BLaER1 treated with 17β-estradiol and CSF1 and Interleukin-3, amounts not matched to agents 10 nM and 100 nM (cell line): ENCODE results near the gene DOHH.

ENCODE experiments used
- H3K27ac ChIP-seq, 11 experiments: shearing (Covaris generic); formaldehyde crosslinking; 2 replicates each; pipeline ENCODE4 v1.8.1; 2022
- H3K27me3 ChIP-seq, 11 experiments: shearing (Covaris generic); formaldehyde crosslinking; 2 replicates each; pipeline ENCODE4 v1.8.1; 2022
- H3K36me3 ChIP-seq, 11 experiments: shearing (Covaris generic); formaldehyde crosslinking; 2 replicates each; pipeline ENCODE4 v1.8.1; 2022
- H3K4me1 ChIP-seq, 10 experiments: shearing (Covaris generic); formaldehyde crosslinking; 2 replicates each; pipeline ENCODE4 v1.8.1; 2022
- H3K4me2 ChIP-seq, 11 experiments: shearing (Covaris generic); formaldehyde crosslinking; 2 replicates each; pipeline ENCODE4 v1.8.1; 2022
- H3K4me3 ChIP-seq, 10 experiments: shearing (Covaris generic); formaldehyde crosslinking; 2 replicates each; pipeline ENCODE4 v1.8.1; 2022
- H3K9ac ChIP-seq, 11 experiments: shearing (Covaris generic); formaldehyde crosslinking; 2 replicates each; pipeline ENCODE4 v1.8.1; 2022
- H3K9me3 ChIP-seq, 11 experiments: shearing (Covaris generic); formaldehyde crosslinking; replicated peaks in 1 of 11; 2 replicates each; pipeline ENCODE4 v1.8.1; 2022
- H4K20me1 ChIP-seq, 11 experiments: shearing (Covaris generic); formaldehyde crosslinking; 2 replicates each; pipeline ENCODE4 v1.8.1; 2022
- Cebpa-rat ChIP-seq, 11 experiments: shearing (Covaris generic); IDR thresholded peaks; 2 replicates each; pipeline ENCODE4 v1.8.1; 2022

DOHH gene

GRCh38 chr19:3494559-3494958 is 5.9 kb downstream of the DOHH start:
- peaks cover 68 to 85% (median 71%) of the 10 kb centered on the region in 11 experiments for H3K36me3 ChIP-seq
- H3K4me3 ChIP-seq = no peak overlapping the region
- no peak overlapping the region for H3K9ac ChIP-seq

GRCh38 chr19:3494051-3494450 is 6.4 kb downstream of the DOHH start:
- Histone ChIP-seq H3K9me3 (no peaks in the 10 kb centered on the region), H3K4me1 (peaks cover 1 to 4% (median 2%) of the 10 kb centered on the region in 10 experiments; a peak in 18 of 20 replicates), H3K27me3 (no peaks in the 10 kb centered on the region), H3K4me3 (no peak overlapping the region), H3K4me2 (no peak overlapping the region), H3K27ac (no peak overlapping the region), H3K36me3 (peaks cover 69 to 89% (median 74%) of the 10 kb centered on the region in 11 experiments), H3K9ac (no peak overlapping the region), H4K20me1 (peaks cover 0 to 67% (median 31%) of the 10 kb centered on the region in 11 experiments; a peak in 13 of 22 replicates)
- no peak for TF ChIP-seq Cebpa-rat (IDR thresholded peaks at IDR 0.05)

More at GRCh38 chr19:3494559-3494958, 5.9 kb downstream of the DOHH start:
- no peak for TF ChIP-seq Cebpa-rat (IDR thresholded peaks at IDR 0.05)
- Histone ChIP-seq H3K27me3 (no peaks in the 10 kb centered on the region), H4K20me1 (peaks cover 0 to 67% (median 31%) of the 10 kb centered on the region in 11 experiments; a peak in 13 of 22 replicates), H3K4me2 (no peak overlapping the region), H3K27ac (no peak overlapping the region), H3K4me1 (peaks cover 6 to 9% (median 7%) of the 10 kb centered on the region in 10 experiments), H3K9me3 (no peaks in the 10 kb centered on the region)

GRCh38 chr19:3493651-3494050 is 6.8 kb downstream of the DOHH start:
- Histone ChIP-seq H4K20me1 (peaks cover 0 to 67% (median 31%) of the 10 kb centered on the region in 11 experiments; a peak in 13 of 22 replicates), H3K27me3 (no peaks in the 10 kb centered on the region), H3K4me1 (peaks cover 0 to under 1% (median 0%) of the 10 kb centered on the region in 10 experiments; a peak in 1 of 20 replicates), H3K9me3 (no peaks in the 10 kb centered on the region), H3K4me3 (no peak overlapping the region), H3K9ac (no peak overlapping the region), H3K27ac (no peak overlapping the region), H3K4me2 (no peak overlapping the region), H3K36me3 (peaks cover 69 to 93% (median 74%) of the 10 kb centered on the region in 11 experiments)
- no peak for TF ChIP-seq Cebpa-rat (IDR thresholded peaks at IDR 0.05)

GRCh38 chr19:3492919-3493318 is 7.6 kb downstream of the DOHH start:
- Histone ChIP-seq H3K4me1 (no peaks in the 10 kb centered on the region), H3K27me3 (no peaks in the 10 kb centered on the region), H3K4me3 (no peak overlapping the region), H3K27ac (no peak overlapping the region), H3K36me3 (peaks cover 68 to 97% (median 77%) of the 10 kb centered on the region in 11 experiments), H3K9ac (no peak overlapping the region), H4K20me1 (peaks cover 0 to 64% (median 29%) of the 10 kb centered on the region in 11 experiments; a peak in 13 of 22 replicates), H3K4me2 (no peak overlapping the region), H3K9me3 (no peaks in the 10 kb centered on the region)
- no peak for TF ChIP-seq Cebpa-rat (IDR thresholded peaks at IDR 0.05)

- TF ChIP-seq Cebpa-rat (IDR thresholded peaks at IDR 0.05) = no peak
- Histone ChIP-seq H3K9me3 (no peaks in the 10 kb centered on the region), H3K4me1 (no peaks in the 10 kb centered on the region), H3K4me2 (no peak overlapping the region), H3K9ac (no peak overlapping the region), H3K4me3 (no peak overlapping the region), H3K27me3 (no peaks in the 10 kb centered on the region), H4K20me1 (peaks cover 0 to 58% (median 24%) of the 10 kb centered on the region in 11 experiments; a peak in 13 of 22 replicates), H3K36me3 (peaks cover 63 to 95% (median 75%) of the 10 kb centered on the region in 11 experiments), H3K27ac (no peak overlapping the region)
Measured at GRCh38 chr19:3492131-3492839, 8.2 kb downstream of the DOHH start.

- no peak overlapping the region for H3K9ac ChIP-seq
Measured at GRCh38 chr19:3491396-3492119, 8.9 kb downstream of the DOHH start.

GRCh38 chr19:3483226-3483628 is 17.2 kb downstream of the DOHH start, which contains the start of gene SMIM44:
TSS of gene SMIM44 (minus strand) at chr19:3483441. CDS start at chr19:3483403, 38 bp downstream.
- no peak within 1 kb of the TSS for H3K9ac ChIP-seq
- no peak within 1 kb of the TSS for H3K27ac ChIP-seq

More at GRCh38 chr19:3491396-3492119, 8.9 kb downstream of the DOHH start:
- Histone ChIP-seq H3K27me3 (no peaks in the 10 kb centered on the region), H3K4me2 (no peak overlapping the region), H3K9me3 (no peaks in the 10 kb centered on the region), H3K27ac (no peak overlapping the region), H4K20me1 (peaks cover 0 to 50% (median 19%) of the 10 kb centered on the region in 11 experiments; a peak in 12 of 22 replicates), H3K4me3 (no peak overlapping the region), H3K4me1 (no peaks in the 10 kb centered on the region), H3K36me3 (peaks cover 56 to 93% (median 68%) of the 10 kb centered on the region in 11 experiments)
- TF ChIP-seq Cebpa-rat (IDR thresholded peaks at IDR 0.05) = no peak

GRCh38 chr19:3482507-3483225 is 17.8 kb downstream of the DOHH start:
- TF ChIP-seq Cebpa-rat (IDR thresholded peaks at IDR 0.05) = no peak
- Histone ChIP-seq H3K9ac (no peak overlapping the region), H3K36me3 (peaks cover 0 to 9% (median 0%) of the 10 kb centered on the region in 11 experiments; a peak in 6 of 22 replicates), H3K9me3 (no peaks in the 10 kb centered on the region), H3K4me3 (no peak overlapping the region), H3K27me3 (peaks cover 0 to 9% (median 0%) of the 10 kb centered on the region in 11 experiments; a peak in 2 of 22 replicates), H4K20me1 (no peaks in the 10 kb centered on the region), H3K4me1 (peaks cover 8 to 37% (median 31%) of the 10 kb centered on the region in 10 experiments; a peak in 18 of 20 replicates), H3K4me2 (no peak overlapping the region), H3K27ac (no peak overlapping the region)

More at GRCh38 chr19:3483226-3483628, 17.2 kb downstream of the DOHH start, which contains the start of gene SMIM44:
- Histone ChIP-seq H3K27me3 (peaks cover 0 to 9% (median 0%) of the 10 kb centered on the region in 11 experiments; a peak in 2 of 22 replicates), H3K4me2 (no peak within 1 kb of the TSS), H3K4me1 (peaks cover 8 to 32% (median 25%) of the 10 kb centered on the region in 10 experiments; a peak in 18 of 20 replicates), H3K9me3 (no peaks in the 10 kb centered on the region), H4K20me1 (no peaks in the 10 kb centered on the region), H3K36me3 (peaks cover 0 to 15% (median 5%) of the 10 kb centered on the region in 11 experiments; a peak in 8 of 22 replicates), H3K4me3 (no peak within 1 kb of the TSS)
- no peak for TF ChIP-seq Cebpa-rat (IDR thresholded peaks at IDR 0.05)
